GM12878 (cell line): ENCODE results near the gene SOX6.

ENCODE experiments used
- ATF7 ChIP-seq: fragments of 450-650 bp; IDR thresholded peaks from 2 replicates; pipeline ENCODE4 v1.6.1; 2016; ENCODE audit warnings: low read depth, mild to moderate bottlenecking
- BHLHE40 ChIP-seq, 2 experiments: fragments of 450-650 bp in 1 of 2; IDR thresholded peaks; 2 replicates each; pipeline ENCODE4 v1.6.1; 2011 to 2017; ENCODE audit warnings: low read depth in 2 of 2, borderline replicate concordance in 1 of 2, improper control_type of control experiment in 1 of 2, low read length in 1 of 2, mild to moderate bottlenecking in 1 of 2
- CBFB ChIP-seq: IDR thresholded peaks from 2 replicates; pipeline ENCODE4 v1.6.1; 2016; ENCODE audit warnings: antibody characterized with exemption, low read depth
- FOS ChIP-seq: IDR thresholded peaks from 3 replicates; pipeline ENCODE4 v1.6.1; 2011; ENCODE audit warnings: borderline replicate concordance; ENCODE audit not compliant: insufficient read length; ENCODE audit errors: extremely low read depth
- HDAC6 ChIP-seq: fragments of 200-600 bp; sonication (generic); IDR thresholded peaks from one replicate; pipeline ENCODE4 v1.8.0; 2017; ENCODE audit warnings: antibody characterized with exemption; ENCODE audit not compliant: unreplicated experiment
- NR2C2 ChIP-seq: IDR thresholded peaks from 2 replicates; pipeline ENCODE4 v1.6.1; 2011; ENCODE audit warnings: borderline replicate concordance, low read depth; ENCODE audit not compliant: control insufficient read depth, insufficient read length
- POLR2A ChIP-seq: IDR thresholded peaks from 2 replicates; pipeline ENCODE4 v1.6.1; 2011; ENCODE audit warnings: low read depth, mild to moderate bottlenecking, low read length
- RAD21 ChIP-seq: IDR thresholded peaks from 2 replicates; pipeline ENCODE4 v1.6.1; 2011; ENCODE audit warnings: mild to moderate bottlenecking, low read depth, low read length, moderate library complexity; ENCODE audit not compliant: insufficient read depth
- ZNF274 ChIP-seq: IDR thresholded peaks from one replicate; pipeline ENCODE4 v1.8.0; 2011; ENCODE audit not compliant: insufficient read length, insufficient read depth
- TF ChIP-seq, protein P1 (sequence below): IDR thresholded peaks from 2 replicates; pipeline ENCODE4 v1.6.1; 2012; ENCODE audit warnings: mild to moderate bottlenecking, low read depth, low read length
- TF ChIP-seq, protein P2 (sequence below), 3 experiments: IDR thresholded peaks in 2 of 3; conservative IDR thresholded peaks in 1 of 3; 2 replicates each; pipeline ENCODE4 v1.5.1; 2011; ENCODE audit warnings: low read depth in 3 of 3, low read length in 3 of 3, mild to moderate bottlenecking in 3 of 3, control low read depth in 2 of 3, moderate library complexity in 2 of 3, inconsistent platforms in 1 of 3, mixed read lengths in 1 of 3; ENCODE audit not compliant: control insufficient read depth in 2 of 3, insufficient read depth in 1 of 3; ENCODE audit errors: extremely low read depth in 1 of 3
- TF ChIP-seq, protein P3 (sequence below): fragments of 450-650 bp; IDR thresholded peaks from 2 replicates; pipeline ENCODE4 v1.6.1; 2016; ENCODE audit warnings: mild to moderate bottlenecking

DNA sequence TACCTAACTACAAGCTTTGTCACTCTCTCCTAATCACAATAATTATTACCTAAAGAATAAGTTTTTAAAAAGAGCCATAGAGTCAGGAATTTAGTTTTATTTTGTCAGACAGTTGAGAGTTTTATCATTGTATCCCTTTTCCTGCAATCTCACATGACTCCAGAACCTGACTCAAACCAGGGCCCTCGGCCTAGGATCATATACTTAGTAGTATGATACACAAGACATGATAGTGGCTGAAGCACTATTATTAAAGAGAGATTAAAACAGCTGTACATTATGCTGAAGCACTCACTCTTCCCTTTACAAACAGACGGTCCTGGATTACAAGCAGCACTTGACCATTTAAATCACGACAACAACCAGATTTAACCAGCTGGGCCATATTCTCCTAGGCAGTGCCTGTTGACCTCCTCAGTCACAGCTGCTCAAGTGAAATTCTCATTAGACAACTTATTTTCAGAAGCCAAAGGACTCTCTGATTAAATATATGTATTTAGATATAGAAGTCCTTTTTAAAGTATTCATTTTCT, 44.0 kb downstream of the SOX6 start:
- TF ChIP-seq, protein P1, sequence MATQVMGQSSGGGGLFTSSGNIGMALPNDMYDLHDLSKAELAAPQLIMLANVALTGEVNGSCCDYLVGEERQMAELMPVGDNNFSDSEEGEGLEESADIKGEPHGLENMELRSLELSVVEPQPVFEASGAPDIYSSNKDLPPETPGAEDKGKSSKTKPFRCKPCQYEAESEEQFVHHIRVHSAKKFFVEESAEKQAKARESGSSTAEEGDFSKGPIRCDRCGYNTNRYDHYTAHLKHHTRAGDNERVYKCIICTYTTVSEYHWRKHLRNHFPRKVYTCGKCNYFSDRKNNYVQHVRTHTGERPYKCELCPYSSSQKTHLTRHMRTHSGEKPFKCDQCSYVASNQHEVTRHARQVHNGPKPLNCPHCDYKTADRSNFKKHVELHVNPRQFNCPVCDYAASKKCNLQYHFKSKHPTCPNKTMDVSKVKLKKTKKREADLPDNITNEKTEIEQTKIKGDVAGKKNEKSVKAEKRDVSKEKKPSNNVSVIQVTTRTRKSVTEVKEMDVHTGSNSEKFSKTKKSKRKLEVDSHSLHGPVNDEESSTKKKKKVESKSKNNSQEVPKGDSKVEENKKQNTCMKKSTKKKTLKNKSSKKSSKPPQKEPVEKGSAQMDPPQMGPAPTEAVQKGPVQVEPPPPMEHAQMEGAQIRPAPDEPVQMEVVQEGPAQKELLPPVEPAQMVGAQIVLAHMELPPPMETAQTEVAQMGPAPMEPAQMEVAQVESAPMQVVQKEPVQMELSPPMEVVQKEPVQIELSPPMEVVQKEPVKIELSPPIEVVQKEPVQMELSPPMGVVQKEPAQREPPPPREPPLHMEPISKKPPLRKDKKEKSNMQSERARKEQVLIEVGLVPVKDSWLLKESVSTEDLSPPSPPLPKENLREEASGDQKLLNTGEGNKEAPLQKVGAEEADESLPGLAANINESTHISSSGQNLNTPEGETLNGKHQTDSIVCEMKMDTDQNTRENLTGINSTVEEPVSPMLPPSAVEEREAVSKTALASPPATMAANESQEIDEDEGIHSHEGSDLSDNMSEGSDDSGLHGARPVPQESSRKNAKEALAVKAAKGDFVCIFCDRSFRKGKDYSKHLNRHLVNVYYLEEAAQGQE: no peak
- no peak for TF ChIP-seq ZNF274
- no peak for TF ChIP-seq ATF7
- no peak for TF ChIP-seq NR2C2
- TF ChIP-seq BHLHE40 (IDR thresholded peaks at IDR 0.05; ENCODE audit: borderline replicate concordance in 1 of 2, low read depth in 2 of 2, low read length in 1 of 2): no peak
- TF ChIP-seq HDAC6: no peak
- no peak for TF ChIP-seq CBFB
- no peak for TF ChIP-seq POLR2A
- TF ChIP-seq, protein P2, sequence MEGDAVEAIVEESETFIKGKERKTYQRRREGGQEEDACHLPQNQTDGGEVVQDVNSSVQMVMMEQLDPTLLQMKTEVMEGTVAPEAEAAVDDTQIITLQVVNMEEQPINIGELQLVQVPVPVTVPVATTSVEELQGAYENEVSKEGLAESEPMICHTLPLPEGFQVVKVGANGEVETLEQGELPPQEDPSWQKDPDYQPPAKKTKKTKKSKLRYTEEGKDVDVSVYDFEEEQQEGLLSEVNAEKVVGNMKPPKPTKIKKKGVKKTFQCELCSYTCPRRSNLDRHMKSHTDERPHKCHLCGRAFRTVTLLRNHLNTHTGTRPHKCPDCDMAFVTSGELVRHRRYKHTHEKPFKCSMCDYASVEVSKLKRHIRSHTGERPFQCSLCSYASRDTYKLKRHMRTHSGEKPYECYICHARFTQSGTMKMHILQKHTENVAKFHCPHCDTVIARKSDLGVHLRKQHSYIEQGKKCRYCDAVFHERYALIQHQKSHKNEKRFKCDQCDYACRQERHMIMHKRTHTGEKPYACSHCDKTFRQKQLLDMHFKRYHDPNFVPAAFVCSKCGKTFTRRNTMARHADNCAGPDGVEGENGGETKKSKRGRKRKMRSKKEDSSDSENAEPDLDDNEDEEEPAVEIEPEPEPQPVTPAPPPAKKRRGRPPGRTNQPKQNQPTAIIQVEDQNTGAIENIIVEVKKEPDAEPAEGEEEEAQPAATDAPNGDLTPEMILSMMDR (IDR thresholded peaks at IDR 0.05 in 2 of 3, conservative IDR thresholded peaks at IDR 0.05 in 1 of 3; ENCODE audit: control insufficient read depth in 2 of 3, extremely low read depth in 1 of 3, insufficient read depth in 1 of 3, low read depth in 3 of 3, low read length in 3 of 3): no peak
- TF ChIP-seq RAD21: no peak
- no peak for TF ChIP-seq FOS
- TF ChIP-seq, protein P3, sequence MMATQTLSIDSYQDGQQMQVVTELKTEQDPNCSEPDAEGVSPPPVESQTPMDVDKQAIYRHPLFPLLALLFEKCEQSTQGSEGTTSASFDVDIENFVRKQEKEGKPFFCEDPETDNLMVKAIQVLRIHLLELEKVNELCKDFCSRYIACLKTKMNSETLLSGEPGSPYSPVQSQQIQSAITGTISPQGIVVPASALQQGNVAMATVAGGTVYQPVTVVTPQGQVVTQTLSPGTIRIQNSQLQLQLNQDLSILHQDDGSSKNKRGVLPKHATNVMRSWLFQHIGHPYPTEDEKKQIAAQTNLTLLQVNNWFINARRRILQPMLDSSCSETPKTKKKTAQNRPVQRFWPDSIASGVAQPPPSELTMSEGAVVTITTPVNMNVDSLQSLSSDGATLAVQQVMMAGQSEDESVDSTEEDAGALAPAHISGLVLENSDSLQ: no peak
